OCI-LY3 (cell line): ENCODE measurements around the gene MAP6.
A peak's percentile ranks its signal among the peaks of the same experiment; 100 is the strongest.

Experiments used
- H2AFZ ChIP-seq: fragments of 200-600, 300-600 bp; shearing (Covaris generic); 2 replicates; pipeline ENCODE4 v1.6.0; 2014; ENCODE audit warnings: antibody characterized with exemption, low read depth, low read length
- H3K27ac ChIP-seq: fragments of 200-600, 300-600 bp; sonication (generic); 2 replicates; pipeline ENCODE4 v1.5.1; 2014; ENCODE audit warnings: mild to moderate bottlenecking, low read length, moderate library complexity, mixed read lengths
- H3K27me3 ChIP-seq: fragments of 200-600, 300-600 bp; sonication (generic); 2 replicates; pipeline ENCODE4 v1.6.1; 2014; ENCODE audit warnings: low read depth, low read length, mixed read lengths
- H3K36me3 ChIP-seq: fragments of 200-600, 300-600 bp; sonication (generic); replicated peaks from 2 replicates; pipeline ENCODE3; 2014; ENCODE audit warnings: low read depth, low read length, mixed read lengths
- H3K4me1 ChIP-seq: fragments of 300-600, 200-600 bp; sonication (generic); 2 replicates; pipeline ENCODE4 v1.6.1; 2014; ENCODE audit warnings: low read length, mixed read lengths
- H3K4me2 ChIP-seq: fragments of 200-600, 300-600 bp; sonication (generic); 2 replicates; pipeline ENCODE4 v1.6.1; 2014; ENCODE audit warnings: low read length, mixed read lengths
- H3K4me3 ChIP-seq: fragments of 300-600, 200-600 bp; sonication (generic); 2 replicates; pipeline ENCODE4 v1.5.1; 2014; ENCODE audit warnings: antibody characterized with exemption, mild to moderate bottlenecking, low read length, moderate library complexity
- H3K79me2 ChIP-seq: fragments of 300-600, 200-600 bp; shearing (Covaris generic); 2 replicates; pipeline ENCODE4 v1.6.1; 2014; ENCODE audit warnings: mild to moderate bottlenecking, low read length, mixed read lengths
- H3K9ac ChIP-seq: fragments of 300-600, 200-600 bp; shearing (Covaris generic); 2 replicates; pipeline ENCODE4 v1.6.0; 2014; ENCODE audit warnings: mild to moderate bottlenecking, low read length, moderate library complexity
- H3K9me3 ChIP-seq: fragments of 200-600, 300-600 bp; shearing (Covaris generic); 2 replicates; pipeline ENCODE4 v1.6.1; 2014; ENCODE audit warnings: low read length, mixed read lengths; ENCODE audit not compliant: insufficient read depth
- H4K20me1 ChIP-seq: fragments of 200-600, 300-600 bp; sonication (generic); 2 replicates; pipeline ENCODE4 v1.6.1; 2016; ENCODE audit warnings: low read length, mixed read lengths; ENCODE audit not compliant: insufficient read depth
- EZH2phosphoT487 ChIP-seq: fragments of 200-600 bp; shearing (Covaris generic); IDR thresholded peaks from 2 replicates; pipeline ENCODE4 v1.6.1; 2018; ENCODE audit warnings: antibody characterized with exemption, mixed run types, low read depth
- TF ChIP-seq, protein P1 (sequence below): fragments of 200-600, 300-600 bp; sonication (generic); IDR thresholded peaks from 2 replicates; pipeline ENCODE4 v1.5.1; 2014; ENCODE audit warnings: antibody characterized with exemption, low read length, low read depth

MAP6 gene

DNA sequence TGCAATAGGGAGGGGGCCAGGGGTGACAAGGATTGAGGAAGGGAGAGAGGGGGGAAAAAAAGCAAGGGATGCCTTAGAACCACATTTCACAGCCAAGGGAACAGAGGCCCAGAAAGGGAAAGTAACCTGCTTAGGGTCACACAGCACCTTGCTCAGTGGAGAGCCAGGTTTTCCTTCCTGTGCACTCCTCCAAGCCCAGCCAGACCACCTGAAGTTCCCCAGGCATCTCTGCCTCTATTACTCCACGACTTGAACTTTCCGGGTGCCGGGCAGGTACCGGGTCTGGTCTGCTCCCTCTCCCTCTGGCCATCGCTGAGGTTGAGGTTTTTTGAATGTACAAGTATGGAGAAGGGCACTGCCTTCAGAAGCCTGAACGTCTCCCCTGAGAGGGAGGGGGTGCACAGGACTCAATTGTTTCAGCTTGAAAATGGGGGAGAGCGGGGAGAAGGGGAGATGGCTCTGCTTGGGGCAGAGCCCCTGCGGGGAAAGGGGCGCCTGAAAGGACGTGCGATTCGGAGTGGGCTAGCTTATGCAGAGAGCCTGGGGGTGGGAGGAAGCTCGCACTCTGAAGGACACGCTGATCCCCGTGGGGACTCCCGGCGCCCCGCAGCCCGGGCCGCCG is 107.3 kb downstream of the MAP6 start:
- Histone ChIP-seq H3K79me2 (peaks cover 13% of the 10 kb centered on the region), H3K9ac (peak overlapping the region; percentile 92), H3K9me3 (no peaks in the 10 kb centered on the region), H2AFZ (peak overlapping the region; percentile 80), H3K36me3 (no peaks in the 10 kb centered on the region), H3K27ac (no peak overlapping the region; the same call in 1 of the 2 replicates), H4K20me1 (no peaks in the 10 kb centered on the region), H3K4me1 (peaks cover 15% of the 10 kb centered on the region), H3K4me3 (peak overlapping the region; percentile 85), H3K27me3 (peaks cover 10% of the 10 kb centered on the region), H3K4me2 (peak overlapping the region; percentile 93)
- no peak for TF ChIP-seq EZH2phosphoT487
- TF ChIP-seq, protein P1, sequence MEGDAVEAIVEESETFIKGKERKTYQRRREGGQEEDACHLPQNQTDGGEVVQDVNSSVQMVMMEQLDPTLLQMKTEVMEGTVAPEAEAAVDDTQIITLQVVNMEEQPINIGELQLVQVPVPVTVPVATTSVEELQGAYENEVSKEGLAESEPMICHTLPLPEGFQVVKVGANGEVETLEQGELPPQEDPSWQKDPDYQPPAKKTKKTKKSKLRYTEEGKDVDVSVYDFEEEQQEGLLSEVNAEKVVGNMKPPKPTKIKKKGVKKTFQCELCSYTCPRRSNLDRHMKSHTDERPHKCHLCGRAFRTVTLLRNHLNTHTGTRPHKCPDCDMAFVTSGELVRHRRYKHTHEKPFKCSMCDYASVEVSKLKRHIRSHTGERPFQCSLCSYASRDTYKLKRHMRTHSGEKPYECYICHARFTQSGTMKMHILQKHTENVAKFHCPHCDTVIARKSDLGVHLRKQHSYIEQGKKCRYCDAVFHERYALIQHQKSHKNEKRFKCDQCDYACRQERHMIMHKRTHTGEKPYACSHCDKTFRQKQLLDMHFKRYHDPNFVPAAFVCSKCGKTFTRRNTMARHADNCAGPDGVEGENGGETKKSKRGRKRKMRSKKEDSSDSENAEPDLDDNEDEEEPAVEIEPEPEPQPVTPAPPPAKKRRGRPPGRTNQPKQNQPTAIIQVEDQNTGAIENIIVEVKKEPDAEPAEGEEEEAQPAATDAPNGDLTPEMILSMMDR = no peak

DNA sequence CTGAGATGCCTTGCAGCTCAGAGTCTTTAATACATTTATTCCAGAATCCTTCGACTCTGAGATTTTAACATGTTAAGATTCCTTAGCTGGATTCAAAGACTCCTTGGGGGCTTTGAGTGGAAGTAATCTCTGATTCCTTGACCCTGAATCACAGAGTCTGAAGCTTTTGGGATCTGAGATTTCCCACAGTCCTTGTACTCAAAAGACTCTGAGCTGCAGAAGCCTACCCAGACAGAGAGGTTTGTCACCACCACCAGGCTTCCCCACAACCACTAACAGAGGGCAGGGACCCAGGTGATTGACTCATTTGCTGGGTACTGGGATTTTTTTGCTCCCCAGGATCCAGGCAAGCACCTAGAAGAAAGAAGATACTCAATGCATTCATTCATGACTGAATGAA is 108.2 kb downstream of the MAP6 start:
- no peaks in the 10 kb centered on the region for H4K20me1 ChIP-seq
- H3K9ac ChIP-seq = no peak overlapping the region
- no peak overlapping the region for H2AFZ ChIP-seq
- peaks cover 15% of the 10 kb centered on the region for H3K4me1 ChIP-seq
- H3K36me3 ChIP-seq = no peaks in the 10 kb centered on the region
- no peak overlapping the region for H3K4me3 ChIP-seq
- H3K4me2 ChIP-seq = no peak overlapping the region
- peaks cover 13% of the 10 kb centered on the region for H3K79me2 ChIP-seq
- no peaks in the 10 kb centered on the region for H3K9me3 ChIP-seq
- TF ChIP-seq, protein P1 = no peak
- no peak for TF ChIP-seq EZH2phosphoT487
- H3K27ac ChIP-seq = no peak overlapping the region
- H3K27me3 ChIP-seq = peaks cover 14% of the 10 kb centered on the region

DNA sequence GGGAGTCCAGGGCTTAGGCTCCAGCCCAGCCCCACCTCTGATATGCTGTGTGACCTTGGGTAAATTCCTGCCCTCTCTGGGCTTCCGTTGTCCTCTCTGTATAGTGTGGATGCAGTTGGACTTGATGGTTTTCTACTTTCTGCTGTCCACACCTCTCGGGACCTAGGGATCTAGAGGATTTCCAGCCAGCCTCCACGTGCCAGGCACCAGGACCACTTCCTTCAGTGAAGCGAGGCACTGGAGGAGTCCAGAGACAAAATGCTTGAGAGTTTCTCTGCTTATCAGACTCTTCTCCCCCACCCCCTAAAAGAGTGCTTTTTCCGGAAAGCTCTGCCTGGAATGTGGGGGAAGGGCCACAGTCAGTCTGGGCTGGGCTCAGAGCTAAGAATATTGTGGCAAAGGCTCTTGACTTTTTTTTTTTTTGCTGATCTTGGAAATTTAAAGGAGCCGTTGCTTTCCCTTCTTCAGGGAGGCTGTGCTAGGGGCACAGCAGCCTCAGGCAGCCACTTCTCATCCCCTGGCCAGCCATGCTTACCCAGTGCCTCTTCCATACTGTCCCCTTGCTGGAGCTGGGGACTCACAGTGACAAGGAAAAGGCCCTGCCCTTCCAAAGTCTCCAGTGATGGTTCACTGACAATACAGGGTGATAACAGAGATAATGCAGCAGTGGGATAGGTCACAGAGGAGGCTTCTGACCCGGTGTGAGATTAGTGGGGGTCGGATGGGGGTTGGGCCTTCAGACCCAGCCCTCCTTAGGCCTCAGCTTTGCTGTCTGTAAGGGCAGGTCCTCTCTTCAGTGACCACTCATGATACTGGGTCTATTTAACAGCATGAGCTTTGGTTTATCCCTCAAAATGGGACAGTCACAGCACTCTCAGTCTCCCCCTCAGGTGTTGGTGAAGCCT is 109.6 kb downstream of the MAP6 start:
- Histone ChIP-seq H3K4me2 (no peak overlapping the region), H3K4me3 (no peak overlapping the region), H3K9me3 (no peaks in the 10 kb centered on the region), H3K27me3 (peaks cover 14% of the 10 kb centered on the region), H3K79me2 (peaks cover 13% of the 10 kb centered on the region), H3K4me1 (peaks cover 15% of the 10 kb centered on the region), H4K20me1 (no peaks in the 10 kb centered on the region), H3K36me3 (no peaks in the 10 kb centered on the region), H3K27ac (no peak overlapping the region), H2AFZ (no peak overlapping the region), H3K9ac (no peak overlapping the region)
- no peak for TF ChIP-seq EZH2phosphoT487
- TF ChIP-seq, protein P1 = no peak
